Cardiac muscle cell (in vitro differentiated cells and primary cell): ENCODE results near the gene KLHDC4. TPM values are rescaled to one million over a fixed set of nuclear protein-coding genes. Genes with fewer than 3 reads are reported as not detected.

Experiments used
- DNase-seq, 2 donors: peaks; one replicate each; pipeline versions ENCODE4 v3.0.0 to v3.0.0-alpha.2; 2010 to 2017; ENCODE audit warnings: low read depth in 1 of 2, low spot score in 1 of 2
- H3K27ac ChIP-seq: fragments of 200-600 bp; sonication (generic); 2 replicates; pipeline ENCODE4 v1.5.1; 2016
- H3K27me3 ChIP-seq: fragments of 200-600 bp; sonication (generic); 2 replicates; pipeline ENCODE4 v1.6.0; 2016; ENCODE audit warnings: control low read depth
- H3K36me3 ChIP-seq: fragments of 200-600 bp; sonication (generic); 2 replicates; pipeline ENCODE4 v1.5.1; 2016; ENCODE audit warnings: control low read depth
- H3K4me1 ChIP-seq: fragments of 200-600 bp; sonication (generic); 2 replicates; pipeline ENCODE4 v1.8.1; 2017; ENCODE audit warnings: low read depth, mild to moderate bottlenecking, mixed run types
- H3K4me3 ChIP-seq: fragments of 200-600 bp; sonication (generic); 2 replicates; pipeline ENCODE4 v1.5.1; 2016; ENCODE audit warnings: mild to moderate bottlenecking
- H3K9me3 ChIP-seq: fragments of 200-600 bp; sonication (generic); 2 replicates; pipeline ENCODE4 v1.5.1; 2017; ENCODE audit warnings: low read depth, mild to moderate bottlenecking, control low read depth
- polyA plus RNA-seq: library from polyadenylated mRNA; unstranded; fragments of >200 nt; fragmentation: Nextera tagmentation; extraction: Ambion mirVana; gene quantifications from 2 replicates; pipeline ENCODE4 v1.2.1, GENCODE V29; 2016
- total RNA-seq: library from RNA; depleted of rRNA; stranded (reverse); fragments of >200 nt; gene quantifications from 2 replicates; pipeline ENCODE4 v1.2.3, GENCODE V29; 2016
- TF ChIP-seq, protein P1 (sequence below): IDR thresholded peaks from 2 replicates; pipeline ENCODE4 v1.5.1; 2012; ENCODE audit warnings: low read depth, mild to moderate bottlenecking, low read length

The KLHDC4 gene
- total and polyA plus RNA-seq, 2 experiments from 2014 or later, result 13.7 to 18.0 TPM

GRCh38 chr16:87679593-87680271 is 86.1 kb downstream of the KLHDC4 start:
- Histone ChIP-seq H3K27me3 (no peaks in the 10 kb centered on the region), H3K27ac (no peak overlapping the region), H3K4me3 (no peak overlapping the region), H3K4me1 (no peaks in the 10 kb centered on the region), H3K9me3 (no peaks in the 10 kb centered on the region), H3K36me3 (no peaks in the 10 kb centered on the region)
- TF ChIP-seq, protein P1, sequence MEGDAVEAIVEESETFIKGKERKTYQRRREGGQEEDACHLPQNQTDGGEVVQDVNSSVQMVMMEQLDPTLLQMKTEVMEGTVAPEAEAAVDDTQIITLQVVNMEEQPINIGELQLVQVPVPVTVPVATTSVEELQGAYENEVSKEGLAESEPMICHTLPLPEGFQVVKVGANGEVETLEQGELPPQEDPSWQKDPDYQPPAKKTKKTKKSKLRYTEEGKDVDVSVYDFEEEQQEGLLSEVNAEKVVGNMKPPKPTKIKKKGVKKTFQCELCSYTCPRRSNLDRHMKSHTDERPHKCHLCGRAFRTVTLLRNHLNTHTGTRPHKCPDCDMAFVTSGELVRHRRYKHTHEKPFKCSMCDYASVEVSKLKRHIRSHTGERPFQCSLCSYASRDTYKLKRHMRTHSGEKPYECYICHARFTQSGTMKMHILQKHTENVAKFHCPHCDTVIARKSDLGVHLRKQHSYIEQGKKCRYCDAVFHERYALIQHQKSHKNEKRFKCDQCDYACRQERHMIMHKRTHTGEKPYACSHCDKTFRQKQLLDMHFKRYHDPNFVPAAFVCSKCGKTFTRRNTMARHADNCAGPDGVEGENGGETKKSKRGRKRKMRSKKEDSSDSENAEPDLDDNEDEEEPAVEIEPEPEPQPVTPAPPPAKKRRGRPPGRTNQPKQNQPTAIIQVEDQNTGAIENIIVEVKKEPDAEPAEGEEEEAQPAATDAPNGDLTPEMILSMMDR, result no peak
- no peak for DNase-seq

DNA sequence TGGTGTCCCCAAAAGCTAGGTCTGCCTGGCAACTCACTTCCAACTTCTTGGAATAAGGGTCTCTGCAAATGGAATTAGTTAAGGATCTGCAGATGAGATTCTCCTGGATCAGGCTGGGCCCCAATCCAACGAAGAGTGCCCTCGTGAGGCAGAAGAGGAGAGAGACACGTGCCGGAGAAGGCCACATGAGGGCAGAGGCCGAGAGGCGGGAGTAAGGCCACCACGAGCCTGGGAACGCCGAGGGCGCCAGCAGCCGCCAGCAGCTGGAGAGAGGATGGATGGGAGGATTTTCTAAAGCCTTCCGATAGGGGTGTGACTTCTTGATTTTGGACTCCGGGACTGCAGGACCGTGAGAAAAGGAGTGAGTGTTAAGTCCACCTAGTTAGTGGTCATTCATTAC is 87.2 kb downstream of the KLHDC4 start:
- no peaks in the 10 kb centered on the region for H3K36me3 ChIP-seq
- no peak overlapping the region for H3K4me3 ChIP-seq
- DNase-seq, result no peak
- TF ChIP-seq, protein P1, result no peak
- H3K9me3 ChIP-seq, result no peaks in the 10 kb centered on the region
- H3K4me1 ChIP-seq, result no peaks in the 10 kb centered on the region
- no peak overlapping the region for H3K27ac ChIP-seq
- no peaks in the 10 kb centered on the region for H3K27me3 ChIP-seq

GRCh38 chr16:87677830-87678229 is 88.0 kb downstream of the KLHDC4 start:
- Histone ChIP-seq H3K36me3 (no peaks in the 10 kb centered on the region), H3K27me3 (no peaks in the 10 kb centered on the region), H3K9me3 (no peaks in the 10 kb centered on the region), H3K4me3 (no peak overlapping the region), H3K27ac (no peak overlapping the region), H3K4me1 (no peaks in the 10 kb centered on the region)
- DNase-seq, result no peak
- TF ChIP-seq, protein P1, result no peak

GRCh38 chr16:87675111-87675719 is 90.6 kb downstream of the KLHDC4 start:
- DNase-seq, result no peak
- H3K27ac ChIP-seq, result no peak overlapping the region
- no peaks in the 10 kb centered on the region for H3K9me3 ChIP-seq
- no peak overlapping the region for H3K4me3 ChIP-seq
- H3K36me3 ChIP-seq, result no peaks in the 10 kb centered on the region
- TF ChIP-seq, protein P1, result no peak
- H3K4me1 ChIP-seq, result no peaks in the 10 kb centered on the region
- no peaks in the 10 kb centered on the region for H3K27me3 ChIP-seq

DNA sequence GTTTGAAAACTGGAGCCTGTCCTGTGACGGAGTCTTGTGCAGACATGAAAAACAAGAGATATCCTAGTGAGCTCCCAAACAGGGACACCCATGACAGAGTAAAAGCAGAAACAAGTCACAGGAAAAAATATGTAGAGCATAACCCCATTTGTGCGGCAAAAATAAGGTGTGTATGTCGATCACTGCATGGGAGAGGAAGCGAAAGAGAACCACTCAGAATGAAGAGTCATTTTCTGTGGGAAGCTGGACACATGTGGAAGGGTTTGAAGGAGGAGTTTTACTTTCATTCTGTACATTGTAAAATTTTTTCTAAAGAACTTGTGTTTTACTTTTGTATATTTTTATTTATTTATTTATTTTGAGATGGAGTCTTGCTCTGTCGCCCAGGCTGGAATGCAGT is 91.4 kb downstream of the KLHDC4 start:
- no peaks in the 10 kb centered on the region for H3K9me3 ChIP-seq
- H3K27ac ChIP-seq, result no peak overlapping the region
- DNase-seq, result no peak
- no peaks in the 10 kb centered on the region for H3K4me1 ChIP-seq
- no peak overlapping the region for H3K4me3 ChIP-seq
- H3K27me3 ChIP-seq, result no peaks in the 10 kb centered on the region
- H3K36me3 ChIP-seq, result no peaks in the 10 kb centered on the region
- TF ChIP-seq, protein P1, result no peak
